ENCODE measurements around the gene UNC13A. TPM values are rescaled to one million over a fixed set of nuclear protein-coding genes. Genes with fewer than 3 reads are reported as not detected.

Gene UNC13A
- total and polyA plus RNA-seq, 2 donors (not counting 3 experiments of a cell fraction or from before 2014, with no cell fraction given): 0.04 to 0.09 TPM

GRCh38 chr19:17688853-17689595 is 870 bp upstream of the UNC13A start:
- no peak for TF ChIP-seq EZH2 (IDR thresholded peaks at IDR 0.05; ENCODE audit: borderline replicate concordance, low read depth, low read length, severe bottlenecking)
- TF ChIP-seq POLR2AphosphoS5 (IDR thresholded peaks at IDR 0.05; ENCODE audit: insufficient read depth, low read depth, low read length): no peak
- no peak for TF ChIP-seq GATA2 (IDR thresholded peaks at IDR 0.05; ENCODE audit: insufficient read depth, insufficient read length, low read depth, low read length)
- TF ChIP-seq POLR2A (IDR thresholded peaks at IDR 0.05; ENCODE audit: low read depth, low read length): no peak
- TF ChIP-seq CTCF (IDR thresholded peaks at IDR 0.05; ENCODE audit: extremely low read depth in 1 of 2, insufficient read depth in 1 of 2, low read depth in 1 of 2, low read length in 2 of 2): no peak
- TF ChIP-seq FOS (IDR thresholded peaks at IDR 0.05; ENCODE audit: borderline replicate concordance, insufficient read depth, low read length): no peak
- no peak for TF ChIP-seq JUN (IDR thresholded peaks at IDR 0.05; ENCODE audit: borderline replicate concordance, insufficient read depth, insufficient read length, low read depth)
- no peak for TF ChIP-seq MYC (IDR thresholded peaks at IDR 0.05; ENCODE audit: low read depth, low read length)
- Histone ChIP-seq H3K79me2 (ENCODE audit: control insufficient read depth, insufficient read depth, low read length) (no peaks in the 10 kb centered on the region), H3K27me3 (ENCODE audit: control insufficient read depth in 2 of 2, insufficient read depth in 2 of 2, low read length in 2 of 2) (peaks cover 7 to 15% of the 10 kb centered on the region in 2 experiments), H3K4me1 (ENCODE audit: control insufficient read depth, extremely low read depth, insufficient read depth, low read length) (peaks cover 8% of the 10 kb centered on the region), H3K4me2 (ENCODE audit: insufficient read depth, low read length) (no peak overlapping the region), H3K9ac (replicated peaks; ENCODE audit: extremely low read depth, insufficient read depth, low read length) (no peak overlapping the region), H3K36me3 (ENCODE audit: control insufficient read depth in 2 of 2, extremely low read depth in 1 of 2, insufficient read depth in 2 of 2, low read length in 2 of 2) (no peaks in the 10 kb centered on the region), H3K9me1 (replicated peaks; ENCODE audit: control insufficient read depth, extremely low read depth, insufficient read depth, low read length) (no peaks in the 10 kb centered on the region), H4K20me1 (replicated peaks; ENCODE audit: control insufficient read depth, extremely low read depth, insufficient read depth, low read length) (no peaks in the 10 kb centered on the region), H3K4me3 (replicated peaks in 1 of 3; ENCODE audit: insufficient read depth in 1 of 3, low read depth in 1 of 3, low read length in 3 of 3) (no peak overlapping the region), H3K9me3 (replicated peaks; ENCODE audit: control insufficient read depth, insufficient read depth, low read length) (no peaks in the 10 kb centered on the region), H3K27ac (ENCODE audit: insufficient read depth, low read depth, low read length) (no peak overlapping the region), H2AFZ (ENCODE audit: low read depth, low read length) (no peak overlapping the region)
- intact Hi-C loops (cut with micrococcal nuclease): no loop called here
- ChIA-PET POLR2A (no interaction called here), CTCF (no interaction called here)
- no TSS peak for BruUV-seq (replicated peaks)
- dilution Hi-C loops (cut with MboI; ENCODE audit: extremely low pct_ligation_motif_present, low sequenced_read_pairs): no loop called here
- FAIRE-seq (no peak), DNase-seq (ENCODE audit: low read depth, low spot score) (no peak)

Data from endothelial cell of umbilical vein (primary cell).